Left kidney (tissue), 2 donors: Measurements from ENCODE around the gene EVX2. TPM values are rescaled to one million over a fixed set of nuclear protein-coding genes. Genes with fewer than 3 reads are reported as not detected.

Experiments used
- DNase-seq: peaks from one replicate; pipeline ENCODE4 v3.0.0-alpha.2; 2013
- polyA plus RNA-seq: library from polyadenylated mRNA; unstranded; fragments of 120-200 nt; gene quantifications from one replicate; pipeline ENCODE4 v1.2.1, GENCODE V29; 2013; ENCODE audit not compliant: insufficient read length

EVX2 gene
- polyA plus RNA-seq, 1 donor, result not detected

GRCh38 chr2:176066645-176067588 is 16.8 kb downstream of the EVX2 start:
- DNase-seq, result no peak

DNA sequence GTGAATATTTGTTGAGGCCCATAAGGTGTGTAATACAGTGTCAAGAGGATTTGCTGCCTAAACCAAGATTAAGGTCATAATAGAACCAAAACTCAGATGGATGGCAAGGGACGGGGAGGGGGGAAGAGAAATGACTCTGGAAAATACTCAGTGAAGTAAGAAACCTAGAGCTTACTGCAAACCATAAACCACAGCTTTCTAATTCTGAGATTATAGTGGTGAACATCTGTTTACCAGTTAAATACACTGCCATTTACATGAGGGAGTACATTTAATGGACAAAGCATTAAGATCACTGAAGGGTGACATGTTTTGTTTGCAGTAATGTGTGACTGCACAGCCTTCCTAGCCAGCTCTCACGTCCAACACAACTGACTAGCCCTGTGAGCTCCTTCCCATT is 19.8 kb downstream of the EVX2 start:
- no peak for DNase-seq

GRCh38 chr2:176056406-176056805 is 27.4 kb downstream of the EVX2 start:
- DNase-seq, result no peak

DNA sequence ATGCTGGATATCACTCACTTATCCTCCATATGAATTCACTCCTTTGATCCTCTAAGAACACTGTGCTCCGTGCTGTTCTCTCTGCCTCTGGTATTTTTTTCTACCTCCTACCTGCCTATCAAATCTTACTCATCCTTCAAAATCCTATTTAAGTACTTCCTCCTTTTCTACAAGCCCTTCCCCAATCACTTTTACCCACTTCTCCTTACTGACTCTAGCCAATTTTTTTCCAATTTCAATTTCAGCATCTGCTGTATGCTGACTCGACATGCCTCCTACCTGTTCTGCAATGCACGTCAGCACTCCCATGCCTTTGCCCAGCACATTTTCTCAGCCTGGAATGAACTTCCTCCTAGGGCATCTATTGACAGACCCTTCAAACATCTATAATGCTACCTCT is 44.4 kb downstream of the EVX2 start:
- DNase-seq, result no peak

DNA sequence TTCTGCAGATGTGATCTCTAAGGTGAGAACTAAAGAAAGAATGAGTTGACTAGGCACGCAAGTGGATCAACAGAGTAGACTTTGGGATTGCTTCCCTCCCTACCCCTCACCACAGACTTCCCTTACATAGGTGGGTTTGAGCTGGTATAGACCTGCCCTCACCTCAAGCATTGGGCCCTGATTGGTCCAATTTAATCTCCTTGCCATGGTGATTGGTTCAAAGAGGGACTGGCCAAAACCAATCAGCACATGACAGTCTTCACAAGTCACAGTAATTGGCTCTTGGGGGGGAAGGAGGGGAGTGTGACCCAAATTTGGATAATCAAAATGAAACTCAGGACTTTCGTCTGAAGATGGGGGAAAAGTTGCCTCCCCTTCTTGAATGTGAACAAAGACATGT is 45.1 kb downstream of the EVX2 start:
- no peak for DNase-seq

DNA sequence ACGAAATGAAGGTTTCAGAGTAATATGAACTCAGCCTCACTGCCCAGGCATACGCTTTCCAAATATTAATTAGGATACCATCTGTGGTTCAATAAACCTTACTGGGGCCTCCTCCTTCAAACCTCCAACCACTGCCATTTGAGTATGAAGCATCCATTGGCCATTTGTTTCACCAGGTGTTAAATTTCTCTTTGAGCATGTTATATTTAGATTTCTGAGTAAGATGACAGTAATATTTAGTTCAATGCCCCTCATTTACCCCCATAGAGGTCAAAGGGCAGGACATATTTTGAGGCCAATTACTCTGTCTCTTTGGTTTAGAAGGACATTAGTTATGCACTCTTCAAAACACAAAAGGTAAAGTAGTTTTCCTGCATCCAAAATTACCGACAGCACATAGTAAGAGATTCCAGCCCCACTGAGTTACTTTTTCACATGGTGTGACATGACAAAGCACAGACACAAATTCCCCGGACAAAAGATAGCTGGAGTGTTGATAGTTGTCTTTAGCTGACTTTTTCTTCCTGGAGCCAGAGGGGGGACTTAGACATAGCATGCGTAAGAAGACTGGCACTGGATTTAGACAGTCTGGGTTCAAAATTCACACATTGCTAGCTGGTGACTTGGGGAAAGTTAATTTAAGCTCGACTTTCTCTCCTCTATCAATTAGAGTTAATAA is 48.6 kb downstream of the EVX2 start:
- no peak for DNase-seq

DNA sequence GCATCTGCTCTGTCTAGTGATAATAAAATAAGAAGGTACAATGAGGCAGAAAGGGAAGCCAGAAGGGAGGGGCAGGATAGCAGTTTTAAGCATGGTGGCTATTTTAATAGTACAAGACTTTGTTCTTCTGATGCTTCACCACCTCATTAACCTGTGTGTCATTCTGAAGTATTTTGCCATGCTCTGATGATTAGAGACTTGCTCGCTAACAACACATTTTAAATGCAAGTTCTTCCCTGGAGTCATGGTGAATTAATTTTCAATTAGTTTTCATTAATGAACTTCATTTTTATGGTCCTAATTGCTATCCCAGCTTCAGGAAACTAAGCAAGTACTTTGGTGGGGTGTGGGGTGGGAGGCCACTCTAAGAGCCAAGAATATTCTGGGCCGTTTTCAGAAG is 56.0 kb downstream of the EVX2 start:
- no peak for DNase-seq

Other genes with a start within 250 kb of the EVX2 start
- gene LNPK, start 81.7 kb downstream of the EVX2 start, polyA plus RNA-seq, result 25.7 TPM
- gene HOXD13, start 8.8 kb upstream of the EVX2 start, polyA plus RNA-seq, result 0.20 TPM
- 0.32 TPM for gene HOXD12, start 15.8 kb upstream of the EVX2 start, polyA plus RNA-seq
- gene HOXD11, start 23.3 kb upstream of the EVX2 start, polyA plus RNA-seq, result 63.7 TPM
- 220 TPM for gene HOXD10, start 32.8 kb upstream of the EVX2 start, polyA plus RNA-seq
- 84.0 TPM for gene HOXD9, start 38.8 kb upstream of the EVX2 start, polyA plus RNA-seq
- 170 TPM for gene HOXD8, start 45.7 kb upstream of the EVX2 start, polyA plus RNA-seq
- gene HOXD4, start 67.6 kb upstream of the EVX2 start, polyA plus RNA-seq, result 60.4 TPM
- 26.1 TPM for gene HOXD3, start 73.3 kb upstream of the EVX2 start, polyA plus RNA-seq
- 10.1 TPM for gene HOXD1, start 104.7 kb upstream of the EVX2 start, polyA plus RNA-seq
- 88.7 TPM for gene MTX2, start 185.5 kb upstream of the EVX2 start, polyA plus RNA-seq